K562 (cell line): ENCODE data around the gene SLIT1. TPM values are rescaled to one million over a fixed set of nuclear protein-coding genes. Genes with fewer than 3 reads are reported as not detected.

ENCODE experiments used
- ETV1 ChIP-seq: fragments of 450-650 bp; conservative IDR thresholded peaks from 2 replicates; pipeline ENCODE4 v1.6.1; 2016; ENCODE audit warnings: missing genetic modification characterization, control low read depth, low read depth, missing compliant biosample characterization
- FOXJ2 ChIP-seq: fragments of 200-800 bp; sonication (Bioruptor generic); IDR thresholded peaks from 2 replicates; pipeline ENCODE4 v1.6.1; 2016; ENCODE audit warnings: missing genetic modification characterization, missing compliant biosample characterization
- GABPB1 ChIP-seq: sonication (generic); formaldehyde crosslinking; IDR thresholded peaks from 2 replicates; pipeline ENCODE4 v1.8.0; 2022; ENCODE audit warnings: mild to moderate bottlenecking, missing genetic modification reagents
- IRF2 ChIP-seq: sonication (generic); formaldehyde crosslinking; IDR thresholded peaks from 2 replicates; pipeline ENCODE4 v1.8.1; 2022; ENCODE audit warnings: mild to moderate bottlenecking, missing genetic modification reagents
- MAZ ChIP-seq, 2 experiments: fragments of 450-650 bp in 1 of 2; sonication (generic) in 1 of 2; formaldehyde crosslinking; IDR thresholded peaks in 1 of 2; conservative IDR thresholded peaks in 1 of 2; 2 replicates each; pipeline versions ENCODE4 v1.4.0 to v1.5.0; 2020; ENCODE audit warnings: mild to moderate bottlenecking in 1 of 2, missing genetic modification reagents in 1 of 2
- MBD2 ChIP-seq: sonication (generic); IDR thresholded peaks from 2 replicates; pipeline ENCODE4 v1.6.1; 2016; ENCODE audit warnings: low read depth, borderline replicate concordance
- POLR2AphosphoS2 ChIP-seq: IDR thresholded peaks from 2 replicates; pipeline ENCODE4 v1.6.1; 2012; ENCODE audit warnings: low read length, improper control_type of control experiment
- SMARCB1 ChIP-seq: IDR thresholded peaks from 2 replicates; pipeline ENCODE4 v1.6.1; 2011; ENCODE audit warnings: improper control_type of control experiment, low read depth; ENCODE audit not compliant: insufficient read length
- SMC3 ChIP-seq: conservative IDR thresholded peaks from 2 replicates; pipeline ENCODE4 v1.6.1; 2011; ENCODE audit warnings: low read depth, low read length, improper control_type of control experiment; ENCODE audit not compliant: insufficient read depth
- SP1 ChIP-seq: sonication (generic); formaldehyde crosslinking; IDR thresholded peaks from 2 replicates; pipeline ENCODE4 v1.8.1; 2022; ENCODE audit warnings: mild to moderate bottlenecking, missing genetic modification reagents
- TBL1XR1 ChIP-seq, 2 experiments: IDR thresholded peaks; 2 replicates each; pipeline ENCODE4 v1.6.1; 2012; ENCODE audit warnings: improper control_type of control experiment in 2 of 2, low read length in 2 of 2, mild to moderate bottlenecking in 1 of 2
- ZNF212 ChIP-seq: fragments of 450-650 bp; formaldehyde crosslinking; IDR thresholded peaks from 2 replicates; pipeline ENCODE4 v1.4.0; 2020; ENCODE audit warnings: mild to moderate bottlenecking
- polyA plus RNA-seq, 8 experiments: library from polyadenylated mRNA; depleted of rRNA in 4 of 8; stranded (reverse) in 5 of 8; unstranded in 3 of 8; fragments of >200 nt; fragmentation: Nextera tagmentation in 2 of 8; fragmentation: Illumina TruSeq in 1 of 8; extraction: Ambion mirVana in 2 of 8; extraction: Trizol in 1 of 8; gene quantifications; 2 replicates each; pipeline versions ENCODE4 v1.2.1 to v1.2.3, GENCODE V29; 2011 to 2014; ENCODE audit warnings: inconsistent platforms in 1 of 8, missing spikeins in 1 of 8
- total RNA-seq, 7 experiments: library from RNA; depleted of rRNA in 6 of 7; stranded (reverse); fragments of >200 nt in 6 of 7; fragmentation: Illumina TruSeq in 2 of 7; extraction: Trizol in 2 of 7; gene quantifications; 2 replicates each; pipeline versions ENCODE4 v1.2.1 to v1.2.3, GENCODE V29; 2011 to 2021; ENCODE audit warnings: low replicate concordance in 1 of 7
- TF ChIP-seq, protein P1 (sequence below): fragments of 250-450 bp; sonication (Bioruptor Pico); IDR thresholded peaks from 2 replicates; pipeline ENCODE4 v1.5.0; 2021; ENCODE audit warnings: mild to moderate bottlenecking, borderline replicate concordance
- TF ChIP-seq, protein P2 (sequence below): sonication (generic); formaldehyde crosslinking; IDR thresholded peaks from 2 replicates; pipeline ENCODE4 v1.8.1; 2023; ENCODE audit warnings: mild to moderate bottlenecking, missing genetic modification reagents
- TF ChIP-seq, protein P3 (sequence below): fragments of 250-450 bp; sonication (Bioruptor Pico); IDR thresholded peaks from 2 replicates; pipeline ENCODE4 v1.5.0; 2021
- TF ChIP-seq, protein P4 (sequence below): sonication (generic); formaldehyde crosslinking; IDR thresholded peaks from 2 replicates; pipeline ENCODE4 v1.8.0; 2022; ENCODE audit warnings: missing genetic modification reagents, mild to moderate bottlenecking, borderline replicate concordance
- TF ChIP-seq, protein P5 (sequence below), 2 experiments: IDR thresholded peaks in 1 of 2; conservative IDR thresholded peaks in 1 of 2; 2 replicates each; pipeline ENCODE4 v1.6.1; 2016; ENCODE audit warnings: low read depth in 2 of 2, mild to moderate bottlenecking in 1 of 2, missing compliant biosample characterization in 1 of 2, missing genetic modification characterization in 1 of 2, moderate library complexity in 1 of 2

Gene SLIT1
- total and polyA plus RNA-seq, 9 of the 15 experiments (the other 6 are each of a cell fraction or from before 2014, with no cell fraction given), result 0.01 to 0.11 (median 0.04) TPM; not detected in 3

DNA sequence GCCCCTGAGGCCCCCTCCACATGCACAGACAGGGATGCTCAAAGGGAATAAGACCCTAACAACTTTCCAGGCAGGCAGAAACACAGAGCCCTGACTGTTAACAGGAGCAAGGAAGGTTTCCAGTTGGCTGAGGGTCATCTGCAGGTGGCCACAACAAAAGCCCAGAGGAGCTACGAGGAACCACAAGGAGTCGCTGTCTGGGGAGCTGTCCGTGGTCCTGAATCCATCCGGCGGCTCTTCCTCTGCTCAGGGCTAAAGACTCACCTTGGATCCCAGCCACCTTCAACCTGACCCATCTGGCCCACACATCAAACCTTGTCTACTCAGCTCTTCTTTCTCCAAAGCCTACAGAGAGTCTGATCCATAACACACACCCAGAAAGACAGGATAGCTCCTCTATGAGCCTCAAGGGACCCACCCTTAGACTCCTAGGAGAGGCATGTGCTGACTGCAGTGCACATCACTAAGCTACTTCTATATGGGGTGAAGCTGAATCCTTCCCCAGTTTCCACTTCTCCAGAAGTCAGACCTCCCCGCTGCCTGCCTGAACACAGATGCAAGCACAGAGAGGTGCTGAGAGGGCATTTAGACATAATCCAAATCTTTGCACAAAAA lies 104.0 kb downstream of the SLIT1 start (continued):
- TF ChIP-seq, protein P1, sequence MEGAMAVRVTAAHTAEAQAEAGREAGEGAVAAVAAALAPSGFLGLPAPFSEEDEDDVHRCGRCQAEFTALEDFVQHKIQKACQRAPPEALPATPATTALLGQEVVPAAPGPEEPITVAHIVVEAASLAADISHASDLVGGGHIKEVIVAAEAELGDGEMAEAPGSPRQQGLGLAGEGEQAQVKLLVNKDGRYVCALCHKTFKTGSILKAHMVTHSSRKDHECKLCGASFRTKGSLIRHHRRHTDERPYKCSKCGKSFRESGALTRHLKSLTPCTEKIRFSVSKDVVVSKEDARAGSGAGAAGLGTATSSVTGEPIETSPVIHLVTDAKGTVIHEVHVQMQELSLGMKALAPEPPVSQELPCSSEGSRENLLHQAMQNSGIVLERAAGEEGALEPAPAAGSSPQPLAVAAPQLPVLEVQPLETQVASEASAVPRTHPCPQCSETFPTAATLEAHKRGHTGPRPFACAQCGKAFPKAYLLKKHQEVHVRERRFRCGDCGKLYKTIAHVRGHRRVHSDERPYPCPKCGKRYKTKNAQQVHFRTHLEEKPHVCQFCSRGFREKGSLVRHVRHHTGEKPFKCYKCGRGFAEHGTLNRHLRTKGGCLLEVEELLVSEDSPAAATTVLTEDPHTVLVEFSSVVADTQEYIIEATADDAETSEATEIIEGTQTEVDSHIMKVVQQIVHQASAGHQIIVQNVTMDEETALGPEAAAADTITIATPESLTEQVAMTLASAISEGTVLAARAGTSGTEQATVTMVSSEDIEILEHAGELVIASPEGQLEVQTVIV, result no peak
- TF ChIP-seq SP1 (no peak), SMC3 (peak; percentile 71), MAZ (CRISPR knock-in tag; conservative IDR thresholded peaks at IDR 0.05 in 1 of 2, IDR thresholded peaks at IDR 0.05 in 1 of 2) (peak in 1 of 2 experiments; percentile 78; a peak in 2 of 4 replicates), MBD2 (no peak), ZNF212 (CRISPR knock-in tag) (no peak), ETV1 (peak; percentile 26; the same call in 1 of the 2 replicates), POLR2AphosphoS2 (no peak), TBL1XR1 (IDR thresholded peaks at IDR 0.05; ENCODE audit: low read length in 2 of 2) (no peak), SMARCB1 (no peak), FOXJ2 (no peak), GABPB1 (CRISPR knock-in tag) (no peak), IRF2 (CRISPR knock-in tag) (no peak)
- TF ChIP-seq, protein P2, sequence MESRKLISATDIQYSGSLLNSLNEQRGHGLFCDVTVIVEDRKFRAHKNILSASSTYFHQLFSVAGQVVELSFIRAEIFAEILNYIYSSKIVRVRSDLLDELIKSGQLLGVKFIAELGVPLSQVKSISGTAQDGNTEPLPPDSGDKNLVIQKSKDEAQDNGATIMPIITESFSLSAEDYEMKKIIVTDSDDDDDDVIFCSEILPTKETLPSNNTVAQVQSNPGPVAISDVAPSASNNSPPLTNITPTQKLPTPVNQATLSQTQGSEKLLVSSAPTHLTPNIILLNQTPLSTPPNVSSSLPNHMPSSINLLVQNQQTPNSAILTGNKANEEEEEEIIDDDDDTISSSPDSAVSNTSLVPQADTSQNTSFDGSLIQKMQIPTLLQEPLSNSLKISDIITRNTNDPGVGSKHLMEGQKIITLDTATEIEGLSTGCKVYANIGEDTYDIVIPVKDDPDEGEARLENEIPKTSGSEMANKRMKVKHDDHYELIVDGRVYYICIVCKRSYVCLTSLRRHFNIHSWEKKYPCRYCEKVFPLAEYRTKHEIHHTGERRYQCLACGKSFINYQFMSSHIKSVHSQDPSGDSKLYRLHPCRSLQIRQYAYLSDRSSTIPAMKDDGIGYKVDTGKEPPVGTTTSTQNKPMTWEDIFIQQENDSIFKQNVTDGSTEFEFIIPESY, result peak; percentile 17; the same call in 1 of the 2 replicates
- TF ChIP-seq, protein P3, sequence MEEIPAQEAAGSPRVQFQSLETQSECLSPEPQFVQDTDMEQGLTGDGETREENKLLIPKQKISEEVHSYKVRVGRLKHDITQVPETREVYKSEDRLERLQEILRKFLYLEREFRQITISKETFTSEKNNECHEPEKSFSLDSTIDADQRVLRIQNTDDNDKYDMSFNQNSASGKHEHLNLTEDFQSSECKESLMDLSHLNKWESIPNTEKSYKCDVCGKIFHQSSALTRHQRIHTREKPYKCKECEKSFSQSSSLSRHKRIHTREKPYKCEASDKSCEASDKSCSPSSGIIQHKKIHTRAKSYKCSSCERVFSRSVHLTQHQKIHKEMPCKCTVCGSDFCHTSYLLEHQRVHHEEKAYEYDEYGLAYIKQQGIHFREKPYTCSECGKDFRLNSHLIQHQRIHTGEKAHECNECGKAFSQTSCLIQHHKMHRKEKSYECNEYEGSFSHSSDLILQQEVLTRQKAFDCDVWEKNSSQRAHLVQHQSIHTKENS (CRISPR knock-in tag), result no peak
- TF ChIP-seq, protein P4, sequence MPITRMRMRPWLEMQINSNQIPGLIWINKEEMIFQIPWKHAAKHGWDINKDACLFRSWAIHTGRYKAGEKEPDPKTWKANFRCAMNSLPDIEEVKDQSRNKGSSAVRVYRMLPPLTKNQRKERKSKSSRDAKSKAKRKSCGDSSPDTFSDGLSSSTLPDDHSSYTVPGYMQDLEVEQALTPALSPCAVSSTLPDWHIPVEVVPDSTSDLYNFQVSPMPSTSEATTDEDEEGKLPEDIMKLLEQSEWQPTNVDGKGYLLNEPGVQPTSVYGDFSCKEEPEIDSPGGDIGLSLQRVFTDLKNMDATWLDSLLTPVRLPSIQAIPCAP, result peak; percentile 25; the same call in 1 of the 2 replicates
- TF ChIP-seq, protein P5, sequence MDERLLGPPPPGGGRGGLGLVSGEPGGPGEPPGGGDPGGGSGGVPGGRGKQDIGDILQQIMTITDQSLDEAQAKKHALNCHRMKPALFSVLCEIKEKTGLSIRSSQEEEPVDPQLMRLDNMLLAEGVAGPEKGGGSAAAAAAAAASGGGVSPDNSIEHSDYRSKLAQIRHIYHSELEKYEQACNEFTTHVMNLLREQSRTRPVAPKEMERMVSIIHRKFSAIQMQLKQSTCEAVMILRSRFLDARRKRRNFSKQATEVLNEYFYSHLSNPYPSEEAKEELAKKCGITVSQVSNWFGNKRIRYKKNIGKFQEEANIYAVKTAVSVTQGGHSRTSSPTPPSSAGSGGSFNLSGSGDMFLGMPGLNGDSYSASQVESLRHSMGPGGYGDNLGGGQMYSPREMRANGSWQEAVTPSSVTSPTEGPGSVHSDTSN (CRISPR knock-in tag; IDR thresholded peaks at IDR 0.05; ENCODE audit: low read depth), result no peak
- TF ChIP-seq, protein P5 (tag; conservative IDR thresholded peaks at IDR 0.05; ENCODE audit: low read depth), result no peak
